ENCODE results near the gene SLC7A4.
"Not testable (repeated sequence)": the region's sequence is repeated elsewhere in the genome, so short reads cannot be mapped to it uniquely, and the experiment has no call there.

The SLC7A4 gene

GRCh38 chr22:21014726-21015465, 17.5 kb downstream of the SLC7A4 start, which contains the start of gene P2RX6:
Gene P2RX6 (plus strand): TSS chr22:21015165. CDS start chr22:21015175, 10 bp downstream.
- no peak for DNase-seq

DNA sequence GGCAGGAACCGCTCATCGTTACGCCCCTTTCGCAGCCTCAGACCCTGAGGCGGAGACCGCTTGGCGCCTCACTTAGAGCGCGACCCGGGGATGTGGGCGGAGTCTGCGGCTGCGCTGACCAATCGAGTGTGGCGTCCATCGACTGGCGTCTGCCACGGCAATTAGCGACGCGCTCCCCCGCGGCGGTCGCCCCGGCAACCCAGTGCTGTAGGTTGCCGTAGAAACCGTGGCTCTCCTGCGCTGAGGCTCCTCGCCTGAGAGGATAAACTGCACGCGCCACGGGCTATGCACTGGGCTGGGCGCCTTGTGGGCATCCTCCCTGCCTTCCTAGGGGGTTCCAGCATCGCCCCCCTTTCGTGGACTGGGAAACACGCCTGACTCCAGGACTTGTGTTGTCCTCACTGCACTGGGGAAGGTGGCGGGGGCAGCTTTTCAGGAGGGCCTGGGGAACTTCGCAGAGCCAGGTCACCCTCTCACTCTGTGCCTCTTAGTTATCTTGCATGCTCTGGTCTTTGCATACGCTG, 18.1 kb downstream of the SLC7A4 start:
- DNase-seq: peak; percentile 84

DNA sequence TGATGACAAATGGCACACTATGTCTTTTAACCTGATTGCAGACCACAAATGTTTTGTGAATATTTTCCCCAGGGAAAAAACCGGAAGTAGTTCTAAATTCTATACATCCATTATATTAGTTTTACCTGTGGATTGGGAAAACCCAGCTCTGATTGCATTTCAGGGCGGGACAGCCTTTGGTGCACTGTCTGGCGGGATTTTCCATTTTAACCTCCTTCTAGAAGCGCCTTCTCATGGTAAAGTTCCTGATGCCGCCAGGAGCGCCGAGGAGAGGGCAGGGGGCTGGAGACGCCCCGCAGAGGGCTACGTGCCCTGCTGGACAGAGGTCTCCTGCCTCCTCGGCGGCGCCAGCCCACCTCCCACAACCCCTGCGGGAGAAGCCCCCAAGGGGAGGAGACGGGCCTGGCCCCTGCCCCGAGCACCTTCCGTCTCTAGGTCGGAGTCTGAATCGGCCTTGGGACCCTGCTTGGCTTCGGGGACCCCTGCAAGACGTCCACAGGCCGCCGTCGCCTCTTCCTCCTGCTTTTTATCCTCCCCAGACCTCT, 18.6 kb downstream of the SLC7A4 start:
- no peak for DNase-seq

GRCh38 chr22:21012446-21013407, 19.6 kb downstream of the SLC7A4 start:
- DNase-seq: peak; percentile 63

DNA sequence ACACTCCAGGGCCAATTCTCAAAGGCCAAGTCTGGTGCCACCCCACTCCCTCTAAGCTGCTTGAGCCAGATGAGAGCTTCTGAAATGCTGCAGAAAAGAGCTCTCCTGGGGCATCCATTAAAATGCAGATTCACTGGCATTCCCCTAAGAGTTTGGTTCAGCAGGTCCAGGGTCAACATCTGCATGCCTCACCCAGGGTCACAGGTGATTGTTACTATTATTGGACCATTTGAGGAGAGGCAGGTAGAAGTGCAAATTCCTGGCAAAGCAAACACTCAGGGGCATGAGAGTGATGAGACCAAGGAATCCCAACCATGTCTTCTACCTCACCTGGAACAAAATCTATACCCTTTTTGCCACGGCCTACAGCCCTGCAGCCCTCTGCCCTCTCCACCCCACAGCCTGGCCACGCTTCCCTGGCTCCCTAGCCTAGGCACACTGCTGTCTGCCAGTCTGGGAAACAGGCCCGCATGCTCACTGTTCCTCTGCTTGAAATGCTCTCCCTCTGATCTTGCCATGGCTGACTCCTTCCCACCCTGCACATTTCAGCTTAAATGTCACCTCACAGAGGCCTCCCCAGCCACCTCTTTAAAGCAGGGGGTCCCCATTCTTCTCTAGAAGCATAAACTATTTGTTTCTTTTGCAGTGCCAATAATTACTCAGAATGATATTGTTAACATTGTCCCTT, 21.8 kb downstream of the SLC7A4 start:
- DNase-seq: no peak

DNA sequence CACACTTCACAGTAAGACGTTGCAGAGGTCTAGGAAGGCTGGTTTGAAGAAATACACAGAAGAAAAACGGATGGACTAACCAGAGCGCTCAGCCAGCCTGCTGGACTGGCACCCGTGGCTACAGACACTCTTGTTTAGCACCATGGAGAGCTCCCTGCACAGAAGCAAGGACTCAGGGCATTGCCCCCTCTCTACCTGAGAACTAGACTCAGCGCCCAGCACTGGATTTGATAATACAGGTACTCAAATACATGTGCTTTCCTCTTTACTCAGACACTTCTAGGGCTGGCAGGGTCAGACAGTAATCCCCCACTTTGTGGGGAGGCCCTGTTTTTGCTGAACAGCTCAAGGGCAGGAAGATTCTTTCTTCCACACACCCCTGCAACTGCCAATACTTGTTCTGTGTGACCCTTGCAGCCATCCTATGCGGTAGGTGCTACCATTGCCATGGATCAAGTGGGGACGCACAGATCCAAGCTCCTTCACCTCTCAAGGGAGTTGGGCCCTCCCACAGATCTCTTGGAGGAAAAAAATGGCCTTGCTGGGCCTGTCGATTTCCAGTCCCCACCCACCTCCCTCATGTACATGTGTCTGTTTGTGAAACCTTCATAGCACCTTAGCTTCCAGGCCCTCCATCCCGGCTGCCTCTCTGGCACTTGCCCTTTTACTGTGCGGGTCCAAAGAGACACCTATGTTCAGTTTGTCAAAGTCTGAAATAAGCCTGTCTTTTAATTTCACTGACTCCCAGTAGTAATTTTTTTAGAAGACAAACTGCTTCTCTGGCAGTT, 22.5 kb downstream of the SLC7A4 start:
- no peak for DNase-seq

- not testable (repeated sequence) for DNase-seq
Observed at GRCh38 chr22:21009208-21009607, 23.2 kb downstream of the SLC7A4 start.

DNA sequence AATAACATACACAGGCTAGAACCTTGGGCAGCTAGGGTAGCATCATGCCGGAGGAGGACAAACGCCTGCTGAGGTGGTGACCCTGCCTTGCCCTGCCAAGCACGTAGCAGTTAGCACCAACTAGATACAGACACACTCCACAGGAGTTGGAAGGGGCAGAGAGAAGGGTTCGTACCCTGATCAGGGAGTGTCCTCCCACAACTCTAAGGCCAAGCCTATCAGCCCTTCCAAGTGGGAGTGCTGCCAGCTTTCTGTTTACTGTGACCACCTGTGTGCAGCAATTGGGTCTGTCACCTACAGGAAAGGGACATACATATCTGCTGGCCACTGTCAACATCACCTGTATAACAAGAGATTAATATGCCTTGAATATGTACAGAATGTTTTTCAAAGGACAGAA, 28.6 kb downstream of the SLC7A4 start:
- no peak for DNase-seq

DNA sequence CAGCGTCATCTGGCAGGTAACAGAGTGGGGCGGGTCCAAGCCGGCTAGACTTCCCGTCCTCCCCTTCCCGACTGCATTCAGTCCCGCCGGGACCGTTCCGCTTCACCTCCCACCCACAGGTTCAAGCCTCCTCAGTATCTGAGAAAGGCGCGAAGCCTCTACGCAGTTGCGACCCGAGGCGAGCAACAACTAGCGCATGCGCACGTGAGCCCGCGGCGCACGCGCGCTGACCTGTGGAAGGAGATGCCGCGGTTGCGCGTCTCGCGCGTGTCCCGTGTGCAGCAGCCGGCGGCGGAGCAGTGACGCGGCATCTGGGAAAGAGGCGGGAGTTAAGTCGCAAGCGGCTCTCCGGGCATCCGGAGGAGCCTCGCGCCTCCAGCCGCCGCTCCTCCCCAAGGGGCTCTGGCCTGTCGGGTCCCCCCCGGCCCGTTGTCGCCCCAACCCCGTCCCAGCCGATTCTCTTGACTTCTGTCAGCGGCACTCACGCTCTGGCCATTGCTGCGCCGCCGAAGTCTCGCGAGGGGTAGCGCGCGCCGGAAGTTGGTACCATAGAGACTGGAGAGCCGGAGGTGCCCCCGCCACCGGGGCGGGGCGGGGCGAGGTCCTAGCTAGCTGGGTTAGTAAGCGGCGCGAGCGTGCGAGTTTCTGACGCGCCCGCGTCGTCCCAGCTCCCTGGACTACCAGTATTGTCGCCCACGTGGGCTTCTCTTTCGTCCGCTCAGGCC, 30.6 kb downstream of the SLC7A4 start, which contains the start of gene THAP7:
Gene THAP7 (minus strand): TSS at position 518 of the 725 bp plus-strand sequence. CDS start 207 bp downstream, at position 311.
- DNase-seq: peak; percentile 89

GRCh38 chr22:21000987-21001600, 31.3 kb downstream of the SLC7A4 start:
- no peak for DNase-seq

DNA sequence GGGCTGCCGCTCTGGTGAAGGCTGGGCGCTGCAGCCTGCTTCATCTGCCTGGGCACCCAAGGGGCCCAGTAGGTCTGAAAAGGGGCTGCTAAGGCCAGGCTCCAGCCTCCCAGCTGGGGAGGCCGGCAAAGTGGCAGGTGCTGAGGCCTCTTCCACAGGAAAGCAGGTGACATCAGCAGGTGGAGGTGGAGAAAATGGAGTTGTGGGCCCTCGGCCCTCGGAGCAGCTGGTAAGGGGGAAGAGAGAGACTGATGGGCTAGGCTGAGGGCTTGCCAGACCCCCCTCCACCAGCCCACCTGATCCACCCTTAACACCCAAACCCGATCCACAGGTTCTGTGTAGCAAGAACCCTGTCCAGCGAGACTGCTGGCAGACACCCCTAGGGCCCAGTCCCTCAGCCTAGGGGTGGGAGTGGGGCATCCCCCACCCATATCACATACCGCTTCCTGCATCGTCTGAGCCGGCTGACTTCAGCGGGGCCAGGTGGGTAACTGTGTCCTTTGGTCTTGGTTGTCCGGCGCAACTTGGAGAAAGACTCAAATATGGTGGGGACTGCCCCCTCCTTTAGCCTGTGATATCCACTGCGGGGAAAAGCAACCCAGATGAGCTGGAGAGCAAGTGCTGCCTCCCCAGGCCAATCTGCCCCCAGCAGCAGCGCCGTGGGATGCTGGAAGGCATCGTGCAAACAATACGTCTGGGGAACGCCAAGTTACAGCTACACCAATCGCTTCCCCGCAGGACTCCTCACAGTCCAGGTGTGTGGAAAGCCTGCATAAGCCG, 32.0 kb downstream of the SLC7A4 start:
- no peak for DNase-seq

GRCh38 chr22:20999350-21000206, 32.8 kb downstream of the SLC7A4 start:
- DNase-seq: no peak

- DNase-seq: no peak
Observed at GRCh38 chr22:20998411-20999336, 33.7 kb downstream of the SLC7A4 start.

DNA sequence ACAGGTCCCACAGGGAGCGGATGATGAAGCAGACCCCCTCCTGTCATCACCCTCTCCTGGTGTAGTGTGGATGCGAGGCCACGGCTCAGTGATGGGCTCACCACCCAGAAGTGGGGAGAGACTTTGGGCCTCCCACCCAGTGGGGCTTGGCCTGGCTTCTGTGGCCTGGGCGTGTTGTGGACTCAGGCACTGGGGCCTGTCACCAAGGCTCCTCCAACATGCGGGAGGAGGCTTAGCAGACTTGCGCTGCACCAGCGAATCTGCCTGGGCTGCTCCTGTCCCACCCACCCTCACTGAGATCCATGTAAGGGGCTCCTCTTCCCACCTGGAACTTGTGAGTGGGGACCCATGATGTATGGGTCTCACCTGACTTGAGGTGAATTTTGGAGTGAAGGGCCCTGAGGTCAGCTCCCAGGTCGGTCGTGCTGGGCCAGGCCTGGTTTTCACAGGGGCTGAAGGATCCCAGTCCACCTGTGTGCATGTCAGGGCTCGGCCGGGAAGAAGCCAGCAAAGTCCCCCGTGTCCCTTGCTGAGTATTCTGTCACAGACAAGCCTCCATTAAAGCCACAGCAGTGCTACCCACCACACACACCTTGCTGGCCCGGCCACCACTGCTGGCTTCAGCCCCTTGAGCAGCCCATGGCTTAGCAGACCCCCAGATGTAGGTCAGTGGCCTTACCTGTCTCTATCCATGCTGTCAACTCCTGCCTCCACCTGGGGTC, 34.7 kb downstream of the SLC7A4 start:
- DNase-seq: no peak

- no peak for DNase-seq
Observed at GRCh38 chr22:20996598-20997535, 35.5 kb downstream of the SLC7A4 start.

DNA sequence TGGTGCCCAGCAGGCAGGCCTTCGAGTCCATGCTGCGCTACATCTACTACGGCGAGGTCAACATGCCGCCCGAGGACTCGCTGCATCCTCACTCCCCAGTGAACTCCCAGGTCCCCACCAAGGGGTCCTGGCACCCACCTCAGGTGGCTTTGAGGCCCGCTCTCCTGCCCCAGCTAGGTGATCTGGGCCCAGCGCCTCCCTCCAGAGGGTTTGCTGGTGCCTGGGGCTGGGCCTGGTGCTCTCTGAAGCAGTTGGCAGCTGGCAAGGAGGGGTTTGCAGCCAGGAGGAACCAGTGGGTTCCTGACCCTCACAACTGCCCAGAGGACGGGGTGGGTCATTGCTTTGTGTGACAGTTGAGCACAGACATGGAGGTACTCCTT, 36.3 kb downstream of the SLC7A4 start:
- DNase-seq: no peak

Measured in NCI-H1694 treated with DMSO at 0.1 percent for 48 hours (cell line).